SU-DHL-6 (cell line): ENCODE results near the gene ZNF605.

Experiments used
- EZH2phosphoT487 ChIP-seq: fragments of 200-600 bp; sonication (generic), shearing (Covaris generic); conservative IDR thresholded peaks from 2 replicates; pipeline ENCODE4 v1.6.1; 2018; ENCODE audit warnings: mild to moderate bottlenecking, antibody characterized with exemption, low read length, moderate library complexity, mixed read lengths
- TF ChIP-seq, protein P1 (sequence below): fragments of 200-600 bp; sonication (generic); IDR thresholded peaks from one replicate; pipeline ENCODE4 v1.5.1; 2017; ENCODE audit warnings: antibody characterized with exemption, mild to moderate bottlenecking, low read length, moderate library complexity; ENCODE audit not compliant: insufficient read depth, poor library complexity, severe bottlenecking

GRCh38 chr12:132869551-132869950 lies 86.6 kb downstream of the ZNF605 start:
- TF ChIP-seq, protein P1, sequence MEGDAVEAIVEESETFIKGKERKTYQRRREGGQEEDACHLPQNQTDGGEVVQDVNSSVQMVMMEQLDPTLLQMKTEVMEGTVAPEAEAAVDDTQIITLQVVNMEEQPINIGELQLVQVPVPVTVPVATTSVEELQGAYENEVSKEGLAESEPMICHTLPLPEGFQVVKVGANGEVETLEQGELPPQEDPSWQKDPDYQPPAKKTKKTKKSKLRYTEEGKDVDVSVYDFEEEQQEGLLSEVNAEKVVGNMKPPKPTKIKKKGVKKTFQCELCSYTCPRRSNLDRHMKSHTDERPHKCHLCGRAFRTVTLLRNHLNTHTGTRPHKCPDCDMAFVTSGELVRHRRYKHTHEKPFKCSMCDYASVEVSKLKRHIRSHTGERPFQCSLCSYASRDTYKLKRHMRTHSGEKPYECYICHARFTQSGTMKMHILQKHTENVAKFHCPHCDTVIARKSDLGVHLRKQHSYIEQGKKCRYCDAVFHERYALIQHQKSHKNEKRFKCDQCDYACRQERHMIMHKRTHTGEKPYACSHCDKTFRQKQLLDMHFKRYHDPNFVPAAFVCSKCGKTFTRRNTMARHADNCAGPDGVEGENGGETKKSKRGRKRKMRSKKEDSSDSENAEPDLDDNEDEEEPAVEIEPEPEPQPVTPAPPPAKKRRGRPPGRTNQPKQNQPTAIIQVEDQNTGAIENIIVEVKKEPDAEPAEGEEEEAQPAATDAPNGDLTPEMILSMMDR = no peak
- TF ChIP-seq EZH2phosphoT487 = no peak
